ENCODE measurements around the gene PLEKHO2.
"Not testable (repeated sequence)": the region's sequence is repeated elsewhere in the genome, so short reads cannot be mapped to it uniquely, and the experiment has no call there.

PLEKHO2 gene

GRCh38 chr15:64807051-64807749 is 34.5 kb upstream of the PLEKHO2 start:
- H3K4me3 ChIP-seq (ENCODE audit: low read length): no peak overlapping the region
- TF ChIP-seq, protein P1, sequence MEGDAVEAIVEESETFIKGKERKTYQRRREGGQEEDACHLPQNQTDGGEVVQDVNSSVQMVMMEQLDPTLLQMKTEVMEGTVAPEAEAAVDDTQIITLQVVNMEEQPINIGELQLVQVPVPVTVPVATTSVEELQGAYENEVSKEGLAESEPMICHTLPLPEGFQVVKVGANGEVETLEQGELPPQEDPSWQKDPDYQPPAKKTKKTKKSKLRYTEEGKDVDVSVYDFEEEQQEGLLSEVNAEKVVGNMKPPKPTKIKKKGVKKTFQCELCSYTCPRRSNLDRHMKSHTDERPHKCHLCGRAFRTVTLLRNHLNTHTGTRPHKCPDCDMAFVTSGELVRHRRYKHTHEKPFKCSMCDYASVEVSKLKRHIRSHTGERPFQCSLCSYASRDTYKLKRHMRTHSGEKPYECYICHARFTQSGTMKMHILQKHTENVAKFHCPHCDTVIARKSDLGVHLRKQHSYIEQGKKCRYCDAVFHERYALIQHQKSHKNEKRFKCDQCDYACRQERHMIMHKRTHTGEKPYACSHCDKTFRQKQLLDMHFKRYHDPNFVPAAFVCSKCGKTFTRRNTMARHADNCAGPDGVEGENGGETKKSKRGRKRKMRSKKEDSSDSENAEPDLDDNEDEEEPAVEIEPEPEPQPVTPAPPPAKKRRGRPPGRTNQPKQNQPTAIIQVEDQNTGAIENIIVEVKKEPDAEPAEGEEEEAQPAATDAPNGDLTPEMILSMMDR (conservative IDR thresholded peaks at IDR 0.05; ENCODE audit: low read length): no peak
- no peak for DNase-seq (ENCODE audit: low read depth)

- DNase-seq (ENCODE audit: low read depth): no peak
- no peak overlapping the region for H3K4me3 ChIP-seq (ENCODE audit: low read length)
- TF ChIP-seq, protein P1 (conservative IDR thresholded peaks at IDR 0.05; ENCODE audit: low read length): no peak
These were observed 33.9 kb upstream of the PLEKHO2 start for GRCh38 chr15:64807751-64808222.

- H3K4me3 ChIP-seq (ENCODE audit: low read length): no peak overlapping the region
- TF ChIP-seq, protein P1 (conservative IDR thresholded peaks at IDR 0.05; ENCODE audit: low read length): no peak
- DNase-seq (ENCODE audit: low read depth): no peak
These were observed 32.8 kb upstream of the PLEKHO2 start for GRCh38 chr15:64808785-64809453.

DNA sequence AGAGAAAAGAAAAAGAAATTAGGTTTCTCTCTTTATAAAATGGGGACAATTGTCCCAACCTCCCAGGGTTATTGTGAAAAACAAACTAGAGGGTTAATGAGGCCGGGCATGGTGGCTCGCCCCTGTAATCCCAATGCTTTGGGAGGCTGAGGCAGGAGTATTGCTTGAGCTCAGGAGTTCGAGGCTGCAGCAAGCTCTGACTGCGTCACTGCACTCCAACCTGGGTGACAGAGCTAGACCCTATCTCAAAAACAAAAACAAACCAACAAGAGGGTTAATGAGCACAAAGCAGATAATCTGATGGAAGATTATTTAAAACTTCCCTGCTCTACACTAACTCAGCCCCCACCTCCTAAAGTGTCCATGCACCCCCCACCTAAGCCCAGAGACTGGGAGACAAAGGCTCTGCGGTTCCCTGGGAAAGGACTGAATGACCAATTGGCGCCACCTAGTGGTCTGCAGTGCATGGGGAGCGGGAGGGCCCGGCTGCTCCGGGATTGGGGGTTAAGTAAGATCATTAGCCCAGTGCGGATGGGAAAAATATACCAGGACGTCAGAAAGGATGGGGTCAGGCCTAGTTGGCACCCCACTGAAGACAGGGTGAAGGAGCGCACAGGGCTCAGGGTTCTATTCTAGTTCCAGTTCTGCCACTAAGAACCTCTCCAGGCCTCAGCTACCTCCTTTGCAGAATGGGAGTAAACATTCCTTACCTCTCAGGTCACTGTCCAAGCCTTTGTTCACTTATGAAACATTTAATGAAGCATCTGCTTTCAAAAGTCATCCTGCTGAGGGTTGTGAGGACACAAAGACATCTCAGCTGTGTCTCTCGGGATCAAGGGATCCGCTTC is 31.8 kb upstream of the PLEKHO2 start:
- H3K4me3 ChIP-seq (ENCODE audit: low read length): no peak overlapping the region
- TF ChIP-seq, protein P1 (conservative IDR thresholded peaks at IDR 0.05; ENCODE audit: low read length): peak; percentile 90
- DNase-seq (ENCODE audit: low read depth): peak; percentile 64

DNA sequence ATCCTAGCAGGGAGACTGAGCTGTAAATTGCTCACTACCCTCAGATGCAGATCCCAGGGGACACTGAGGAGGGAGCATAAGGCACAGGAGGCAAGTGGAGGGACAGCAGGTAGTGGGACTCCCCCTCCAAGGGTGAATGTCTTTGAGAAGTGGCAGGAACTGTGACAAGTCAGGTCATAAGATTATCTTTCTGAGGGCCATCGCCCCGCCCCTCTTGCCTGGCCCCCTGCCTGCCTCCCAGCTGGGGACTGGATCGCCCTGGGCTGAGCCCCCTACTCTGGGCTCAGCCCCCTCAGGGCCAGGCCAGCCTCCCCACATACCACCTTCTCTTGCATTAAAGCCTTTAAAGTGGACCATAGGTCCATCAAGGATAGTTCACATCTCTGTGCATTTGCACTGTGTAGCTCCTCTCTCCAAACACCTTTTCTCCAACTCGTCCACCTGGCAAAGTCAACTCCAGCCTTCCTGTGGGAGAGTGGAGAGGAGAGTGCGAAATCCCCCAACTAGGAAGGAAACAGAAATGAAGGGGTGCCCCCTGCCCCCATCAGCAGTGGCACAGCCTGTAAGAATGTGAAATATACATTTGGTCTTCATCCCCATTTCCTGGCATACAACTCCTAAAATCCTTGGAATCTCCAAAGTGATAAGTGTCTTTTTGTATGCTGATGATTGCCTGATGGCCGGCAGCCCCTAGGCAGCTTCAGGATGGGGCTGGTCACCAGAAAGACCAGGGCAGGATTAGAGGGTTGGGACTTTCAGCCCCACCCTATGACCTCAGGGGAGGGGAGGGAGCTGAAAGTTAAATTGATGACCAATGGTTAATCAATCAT is 31.0 kb upstream of the PLEKHO2 start:
- DNase-seq (ENCODE audit: low read depth): no peak
- TF ChIP-seq, protein P1 (conservative IDR thresholded peaks at IDR 0.05; ENCODE audit: low read length): no peak
- no peak overlapping the region for H3K4me3 ChIP-seq (ENCODE audit: low read length)

GRCh38 chr15:64813075-64813474 is 28.6 kb upstream of the PLEKHO2 start:
- H3K4me3 ChIP-seq (ENCODE audit: low read length): no peak overlapping the region
- TF ChIP-seq, protein P1 (conservative IDR thresholded peaks at IDR 0.05; ENCODE audit: low read length): no peak
- DNase-seq (ENCODE audit: low read depth): peak; percentile 44

DNA sequence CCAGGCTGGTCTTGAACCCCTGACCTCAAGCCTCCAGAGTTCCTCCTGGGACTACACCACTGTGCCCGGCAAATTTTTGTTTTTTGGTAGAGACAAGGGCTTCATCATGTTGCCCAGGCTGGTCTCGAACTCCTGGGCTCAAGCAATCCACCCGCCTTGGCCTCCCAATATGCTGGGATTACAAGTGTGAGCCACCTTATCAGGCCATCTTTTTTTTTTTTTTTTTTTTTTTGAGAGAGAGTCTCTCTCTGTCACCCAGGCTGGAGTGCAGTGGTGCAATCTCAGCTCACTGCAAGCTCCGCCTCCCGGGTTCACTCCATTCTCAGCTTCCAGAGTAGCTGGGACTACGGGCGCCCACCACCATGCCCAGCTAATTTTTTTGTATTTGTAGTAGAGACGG is 27.4 kb upstream of the PLEKHO2 start:
- not testable (repeated sequence) for H3K4me3 ChIP-seq (ENCODE audit: low read length); DNase-seq (ENCODE audit: low read depth)

DNA sequence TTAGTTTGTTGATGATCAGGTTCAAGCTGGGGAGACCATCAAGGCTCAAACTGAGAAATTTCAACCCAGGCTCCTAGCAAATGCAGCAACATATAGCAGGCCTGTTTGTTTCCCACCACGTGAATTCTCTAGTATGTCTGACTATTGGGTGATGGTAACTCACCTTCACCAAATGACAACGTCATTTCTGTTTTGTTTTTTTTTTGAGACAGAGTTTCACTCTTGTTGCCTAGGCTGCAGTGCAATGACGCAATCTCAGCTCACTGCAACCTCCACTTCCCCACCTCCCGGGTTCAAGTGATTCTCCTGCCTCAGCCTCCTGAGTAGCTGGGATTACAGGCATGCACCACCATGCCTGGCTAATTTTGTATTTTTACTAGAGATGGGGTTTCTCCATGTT is 26.8 kb upstream of the PLEKHO2 start:
- DNase-seq (ENCODE audit: low read depth); H3K4me3 ChIP-seq (ENCODE audit: low read length): not testable (repeated sequence)
